ENCODE results near the gene GABRG2.

DNA sequence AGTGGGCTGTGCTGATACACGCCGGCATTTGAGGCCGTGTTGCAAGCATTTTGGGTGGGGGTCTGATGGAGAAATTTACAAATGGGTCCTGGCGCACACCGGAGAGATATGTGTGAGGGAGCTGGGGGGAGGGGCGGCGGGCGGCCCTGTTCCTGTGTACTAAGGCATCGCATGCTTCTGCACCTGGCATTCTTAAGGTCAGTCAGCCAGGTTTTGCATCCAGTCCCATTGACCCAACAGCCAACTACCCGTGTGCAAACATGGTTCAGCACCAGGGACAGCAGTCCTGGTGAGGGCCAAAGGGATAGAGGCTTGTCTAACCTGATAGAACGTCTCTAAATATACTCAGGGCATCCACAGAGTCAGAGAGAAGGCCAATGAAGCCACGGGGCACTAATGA lies 839 bp downstream of the GABRG2 start:
- TF ChIP-seq POLR2A (IDR thresholded peaks at IDR 0.05) (no peak), POLR2AphosphoS5 (IDR thresholded peaks at IDR 0.05; ENCODE audit: insufficient read depth in 1 of 2, low read depth in 1 of 2) (no peak)
- TF ChIP-seq, protein P1, sequence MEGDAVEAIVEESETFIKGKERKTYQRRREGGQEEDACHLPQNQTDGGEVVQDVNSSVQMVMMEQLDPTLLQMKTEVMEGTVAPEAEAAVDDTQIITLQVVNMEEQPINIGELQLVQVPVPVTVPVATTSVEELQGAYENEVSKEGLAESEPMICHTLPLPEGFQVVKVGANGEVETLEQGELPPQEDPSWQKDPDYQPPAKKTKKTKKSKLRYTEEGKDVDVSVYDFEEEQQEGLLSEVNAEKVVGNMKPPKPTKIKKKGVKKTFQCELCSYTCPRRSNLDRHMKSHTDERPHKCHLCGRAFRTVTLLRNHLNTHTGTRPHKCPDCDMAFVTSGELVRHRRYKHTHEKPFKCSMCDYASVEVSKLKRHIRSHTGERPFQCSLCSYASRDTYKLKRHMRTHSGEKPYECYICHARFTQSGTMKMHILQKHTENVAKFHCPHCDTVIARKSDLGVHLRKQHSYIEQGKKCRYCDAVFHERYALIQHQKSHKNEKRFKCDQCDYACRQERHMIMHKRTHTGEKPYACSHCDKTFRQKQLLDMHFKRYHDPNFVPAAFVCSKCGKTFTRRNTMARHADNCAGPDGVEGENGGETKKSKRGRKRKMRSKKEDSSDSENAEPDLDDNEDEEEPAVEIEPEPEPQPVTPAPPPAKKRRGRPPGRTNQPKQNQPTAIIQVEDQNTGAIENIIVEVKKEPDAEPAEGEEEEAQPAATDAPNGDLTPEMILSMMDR (IDR thresholded peaks at IDR 0.05): no peak
